Kidney epithelial cell (primary cell): ENCODE measurements around the gene FLNB. TPM values are rescaled to one million over a fixed set of nuclear protein-coding genes. Genes with fewer than 3 reads are reported as not detected.

Experiments
- DNase-seq: peaks from one replicate; pipeline ENCODE4 v3.0.0-alpha.2; 2010; ENCODE audit warnings: low read depth
- H3K27me3 ChIP-seq: 2 replicates; pipeline ENCODE4 v1.6.0; 2011; ENCODE audit warnings: low read length; ENCODE audit not compliant: control insufficient read depth, insufficient read depth
- H3K36me3 ChIP-seq: 2 replicates; pipeline ENCODE4 v1.5.1; 2011; ENCODE audit warnings: low read length; ENCODE audit not compliant: control insufficient read depth, insufficient read depth
- H3K4me3 ChIP-seq: 2 replicates; pipeline ENCODE4 v1.5.1; 2011; ENCODE audit warnings: low read depth, mild to moderate bottlenecking, control low read depth, low read length
- CTCF ChIP-seq: IDR thresholded peaks from 2 replicates; pipeline ENCODE4 v1.5.1; 2011; ENCODE audit warnings: mild to moderate bottlenecking, moderate library complexity, low read length, control low read depth, inconsistent platforms; ENCODE audit not compliant: insufficient read depth, poor library complexity, severe bottlenecking
- total RNA-seq: library from RNA; depleted of rRNA; stranded (reverse); fragments of >200 nt; gene quantifications from 2 replicates; pipeline ENCODE4 v1.2.3, GENCODE V29; 2015

The FLNB gene
- total RNA-seq, 1 donor from 2014 or later = 536 TPM

DNA sequence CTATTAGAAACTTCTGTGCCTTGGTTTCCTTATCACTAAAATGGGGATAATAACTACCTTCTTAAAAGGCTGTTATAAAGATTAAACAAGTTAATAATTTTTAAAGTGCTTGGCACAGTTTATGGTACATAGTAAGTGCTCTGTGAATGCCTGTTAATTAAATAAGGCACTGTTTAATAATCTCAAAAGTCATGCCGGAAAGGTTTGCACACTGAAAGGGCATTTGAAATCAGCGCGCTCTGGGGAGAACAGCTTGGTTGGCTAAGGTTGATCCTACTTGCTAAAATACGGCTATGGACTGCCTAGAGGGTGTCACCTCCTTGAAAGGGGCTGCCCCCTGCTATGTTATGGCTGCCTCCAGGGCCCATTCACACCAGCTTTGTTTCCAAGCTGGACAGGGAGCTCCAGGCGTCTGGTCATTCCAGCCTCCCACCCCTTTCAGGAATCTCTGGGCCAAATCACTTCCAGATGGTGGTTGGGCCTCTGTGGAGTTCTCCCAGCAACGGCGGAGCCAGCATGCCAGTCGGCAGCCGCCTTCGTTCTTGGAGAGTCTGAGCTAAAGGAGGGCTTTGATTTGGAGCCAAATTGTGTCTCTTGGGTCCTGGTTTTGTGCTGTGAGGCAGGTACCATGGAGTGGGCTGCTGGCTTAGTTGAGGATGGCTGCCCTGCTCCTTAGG, 5.9 kb downstream of the FLNB start:
- H3K36me3 ChIP-seq = no peaks in the 10 kb centered on the region
- TF ChIP-seq CTCF = no peak
- H3K27me3 ChIP-seq = no peaks in the 10 kb centered on the region
- H3K4me3 ChIP-seq = no peak overlapping the region
- DNase-seq = no peak

DNA sequence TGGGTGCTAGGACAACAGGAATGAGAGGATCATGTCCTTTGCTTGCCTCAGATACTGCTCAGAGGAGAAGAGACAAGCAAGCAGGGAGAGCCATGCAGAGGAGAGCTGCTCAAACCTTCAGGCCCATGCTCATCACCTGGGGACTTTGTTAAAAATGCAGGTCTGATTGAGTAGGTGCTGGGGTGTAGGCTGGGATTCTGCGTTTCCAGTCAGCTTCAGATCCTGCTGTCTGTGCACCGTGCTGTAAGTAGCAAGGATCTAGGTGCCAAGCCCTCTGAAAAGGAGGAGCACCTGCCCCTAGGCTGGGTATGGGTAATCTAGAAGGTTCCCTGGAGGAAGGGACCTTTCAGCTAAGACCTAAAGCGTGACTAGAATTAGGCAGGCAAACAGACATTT, 7.3 kb downstream of the FLNB start:
- TF ChIP-seq CTCF = no peak
- no peak for DNase-seq
- Histone ChIP-seq H3K4me3 (no peak overlapping the region), H3K36me3 (no peaks in the 10 kb centered on the region), H3K27me3 (no peaks in the 10 kb centered on the region)

GRCh38 chr3:58016710-58017109, 8.5 kb downstream of the FLNB start:
- Histone ChIP-seq H3K36me3 (no peaks in the 10 kb centered on the region), H3K27me3 (no peaks in the 10 kb centered on the region), H3K4me3 (no peak overlapping the region)
- no peak for DNase-seq
- no peak for TF ChIP-seq CTCF

DNA sequence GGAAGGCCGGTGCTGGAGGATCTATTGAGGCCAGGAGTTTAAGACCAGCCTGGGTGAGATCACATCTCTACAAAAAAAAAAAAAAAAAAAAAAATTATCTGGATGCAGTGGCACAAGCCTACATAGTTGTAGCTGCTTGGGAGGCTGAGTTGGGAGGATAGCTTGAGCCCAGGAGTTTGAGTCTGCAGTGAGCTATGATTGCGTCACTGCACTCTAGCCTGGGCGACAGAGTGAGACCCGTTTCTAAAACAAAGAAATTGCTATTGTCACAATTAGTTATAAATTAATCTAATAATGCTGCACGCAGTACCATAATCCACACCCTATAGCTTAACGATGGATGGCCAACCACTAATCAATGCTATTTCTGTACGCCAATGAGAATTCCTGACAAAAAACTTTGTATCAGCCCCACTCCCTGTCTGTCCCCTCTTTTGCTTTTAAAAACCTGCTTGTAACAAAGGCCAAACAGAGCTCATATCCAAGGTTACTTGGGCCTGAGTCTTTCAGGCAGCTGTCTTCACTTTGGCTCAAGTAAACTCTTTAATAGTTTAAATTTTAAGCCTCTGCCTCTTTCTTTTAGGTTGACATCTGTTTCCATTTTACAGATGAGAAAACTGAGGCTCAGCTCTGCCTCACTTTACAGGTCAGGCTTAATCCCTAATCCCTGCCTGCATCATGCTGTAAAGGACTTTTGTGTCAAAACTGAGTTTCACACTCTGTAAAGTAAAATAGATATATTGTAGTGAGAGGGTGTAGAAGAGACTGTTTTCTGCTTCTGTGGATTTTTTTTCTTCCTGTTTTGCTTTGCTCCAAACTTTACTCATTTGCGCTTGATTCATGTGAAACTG, 10.9 kb downstream of the FLNB start:
- Histone ChIP-seq H3K27me3 (no peaks in the 10 kb centered on the region), H3K36me3 (no peaks in the 10 kb centered on the region), H3K4me3 (no peak overlapping the region)
- no peak for DNase-seq
- TF ChIP-seq CTCF = no peak

DNA sequence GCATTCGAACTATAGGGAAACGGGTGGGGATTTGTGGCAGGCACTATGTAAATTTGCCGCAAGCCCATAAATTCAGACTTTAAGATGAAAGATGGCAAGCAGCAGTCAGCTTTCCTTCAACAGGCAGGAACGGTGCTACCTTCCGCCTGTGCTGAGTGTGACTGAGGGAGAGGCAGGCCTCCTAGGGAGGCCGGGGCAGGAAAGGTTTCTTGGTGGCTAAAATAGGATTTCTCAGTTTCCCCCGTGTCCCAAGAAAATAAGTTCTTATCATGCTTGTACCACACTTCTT, 12.5 kb downstream of the FLNB start:
- Histone ChIP-seq H3K27me3 (no peaks in the 10 kb centered on the region), H3K36me3 (no peaks in the 10 kb centered on the region), H3K4me3 (no peak overlapping the region)
- no peak for DNase-seq
- TF ChIP-seq CTCF = no peak
